Mucosa of rectum (tissue), 2 donors: ENCODE measurements around the gene RAB6B.

Source experiments
- H3K27ac ChIP-seq, 2 donors: one replicate each; pipeline ENCODE4 v1.7.0; 2013; ENCODE audit warnings: inconsistent platforms in 2 of 2, low read depth in 2 of 2, low read length in 2 of 2
- H3K27me3 ChIP-seq, 2 donors: one replicate each; pipeline ENCODE4 v1.7.0; 2013; ENCODE audit warnings: low read length in 2 of 2; ENCODE audit not compliant: control insufficient read depth in 2 of 2, insufficient read depth in 2 of 2
- H3K36me3 ChIP-seq, 2 donors: one replicate each; pipeline ENCODE4 v1.7.0; 2013; ENCODE audit warnings: low read length in 2 of 2; ENCODE audit not compliant: control insufficient read depth in 2 of 2, insufficient read depth in 2 of 2
- H3K4me1 ChIP-seq, 2 donors: one replicate each; pipeline ENCODE4 v1.7.0; 2013; ENCODE audit warnings: low read length in 2 of 2, mild to moderate bottlenecking in 1 of 2; ENCODE audit not compliant: control insufficient read depth in 2 of 2, insufficient read depth in 2 of 2
- H3K4me3 ChIP-seq, 2 donors: one replicate each; pipeline ENCODE4 v1.7.0; 2013; ENCODE audit warnings: low read length in 2 of 2
- H3K9ac ChIP-seq, 2 donors: one replicate each; pipeline ENCODE4 v1.7.0; 2013; ENCODE audit warnings: low read length in 2 of 2, low read depth in 1 of 2, mild to moderate bottlenecking in 1 of 2
- H3K9me3 ChIP-seq, 2 donors: one replicate each; pipeline ENCODE4 v1.7.0; 2013; ENCODE audit warnings: low read length in 2 of 2; ENCODE audit not compliant: control insufficient read depth in 2 of 2
- donor health status: healthy.
- donor health status: Normal muscosa, but diverticular disease.

RAB6B gene

GRCh38 chr3:133830071-133830470, 65.6 kb downstream of the RAB6B start:
- Histone ChIP-seq H3K27me3 (no peaks in the 10 kb centered on the region), H3K9me3 (no peaks in the 10 kb centered on the region), H3K4me1 (no peaks in the 10 kb centered on the region), H3K4me3 (no peak overlapping the region), H3K36me3 (peaks cover 0 to 5% of the 10 kb centered on the region in 2 donors), H3K9ac (no peak overlapping the region), H3K27ac (no peak overlapping the region)

GRCh38 chr3:133829310-133829707, 66.4 kb downstream of the RAB6B start:
- Histone ChIP-seq H3K9me3 (no peaks in the 10 kb centered on the region), H3K4me3 (no peak overlapping the region), H3K9ac (no peak overlapping the region), H3K27ac (no peak overlapping the region), H3K4me1 (no peaks in the 10 kb centered on the region), H3K27me3 (no peaks in the 10 kb centered on the region), H3K36me3 (peaks cover 0 to 11% of the 10 kb centered on the region in 2 donors)

- Histone ChIP-seq H3K4me1 (no peaks in the 10 kb centered on the region), H3K36me3 (peaks cover 4 to 14% of the 10 kb centered on the region in 2 donors), H3K4me3 (no peak overlapping the region), H3K27ac (no peak overlapping the region), H3K9me3 (no peaks in the 10 kb centered on the region), H3K27me3 (no peaks in the 10 kb centered on the region), H3K9ac (no peak overlapping the region)
These were observed 66.9 kb downstream of the RAB6B start for GRCh38 chr3:133828576-133829309.

GRCh38 chr3:133827684-133828083, 68.0 kb downstream of the RAB6B start:
- H3K9ac ChIP-seq, result no peak overlapping the region
- no peaks in the 10 kb centered on the region for H3K9me3 ChIP-seq
- H3K27ac ChIP-seq, result no peak overlapping the region
- no peaks in the 10 kb centered on the region for H3K27me3 ChIP-seq
- no peaks in the 10 kb centered on the region for H3K4me1 ChIP-seq
- peaks cover 6 to 17% of the 10 kb centered on the region in 2 donors for H3K36me3 ChIP-seq
- H3K4me3 ChIP-seq, result no peak overlapping the region

GRCh38 chr3:133827136-133827535, 68.5 kb downstream of the RAB6B start:
- Histone ChIP-seq H3K36me3 (peaks cover 12 to 23% of the 10 kb centered on the region in 2 donors), H3K27me3 (no peaks in the 10 kb centered on the region), H3K9me3 (no peaks in the 10 kb centered on the region), H3K27ac (no peak overlapping the region), H3K4me1 (no peaks in the 10 kb centered on the region), H3K4me3 (no peak overlapping the region), H3K9ac (no peak overlapping the region)

GRCh38 chr3:133825969-133826727, 69.5 kb downstream of the RAB6B start:
- Histone ChIP-seq H3K27ac (no peak overlapping the region), H3K9me3 (no peaks in the 10 kb centered on the region), H3K9ac (no peak overlapping the region), H3K27me3 (no peaks in the 10 kb centered on the region), H3K36me3 (peaks cover 19 to 31% of the 10 kb centered on the region in 2 donors), H3K4me1 (no peaks in the 10 kb centered on the region), H3K4me3 (no peak overlapping the region)

GRCh38 chr3:133824961-133825485, 70.7 kb downstream of the RAB6B start:
- Histone ChIP-seq H3K36me3 (peaks cover 31 to 41% of the 10 kb centered on the region in 2 donors), H3K9me3 (no peaks in the 10 kb centered on the region)

GRCh38 chr3:133821767-133822638, 73.7 kb downstream of the RAB6B start:
- Histone ChIP-seq H3K9me3 (no peaks in the 10 kb centered on the region), H3K4me1 (no peaks in the 10 kb centered on the region)

More at GRCh38 chr3:133824961-133825485, 70.7 kb downstream of the RAB6B start:
- Histone ChIP-seq H3K27me3 (no peaks in the 10 kb centered on the region), H3K4me1 (no peaks in the 10 kb centered on the region), H3K9ac (no peak overlapping the region), H3K27ac (no peak overlapping the region), H3K4me3 (no peak overlapping the region)

GRCh38 chr3:133820889-133821675, 74.6 kb downstream of the RAB6B start:
- no peaks in the 10 kb centered on the region for H3K9me3 ChIP-seq
- H3K27ac ChIP-seq, result no peak overlapping the region
- peaks cover 54 to 63% of the 10 kb centered on the region in 2 donors for H3K36me3 ChIP-seq

More at GRCh38 chr3:133821767-133822638, 73.7 kb downstream of the RAB6B start:
- Histone ChIP-seq H3K27ac (no peak overlapping the region), H3K36me3 (peaks cover 47 to 55% of the 10 kb centered on the region in 2 donors), H3K9ac (no peak overlapping the region), H3K4me3 (no peak overlapping the region), H3K27me3 (no peaks in the 10 kb centered on the region)

More at GRCh38 chr3:133820889-133821675, 74.6 kb downstream of the RAB6B start:
- Histone ChIP-seq H3K4me3 (no peak overlapping the region), H3K27me3 (no peaks in the 10 kb centered on the region), H3K4me1 (no peaks in the 10 kb centered on the region), H3K9ac (no peak overlapping the region)
